ENCODE results near the gene CDH4.

GRCh38 chr20:61635721-61636455 lies 383.8 kb downstream of the CDH4 start:
- TF ChIP-seq CTCF (IDR thresholded peaks at IDR 0.05) (no peak), POLR2A (IDR thresholded peaks at IDR 0.05) (no peak)
